OCI-LY7 (cell line): ENCODE measurements around the gene GRP.

Experiments used
- EZH2phosphoT487 ChIP-seq: fragments of 200-600 bp; sonication (generic); IDR thresholded peaks from 2 replicates; pipeline ENCODE4 v1.6.1; 2018; ENCODE audit warnings: low read depth, borderline replicate concordance, mild to moderate bottlenecking, mixed run types, antibody characterized with exemption, low read length, moderate library complexity, mixed read lengths
- TF ChIP-seq, protein P1 (sequence below): fragments of 200-600 bp; sonication (generic); conservative IDR thresholded peaks from 2 replicates; pipeline ENCODE4 v1.5.1; 2014; ENCODE audit warnings: mild to moderate bottlenecking, antibody characterized with exemption, low read length, moderate library complexity, mixed read lengths

DNA sequence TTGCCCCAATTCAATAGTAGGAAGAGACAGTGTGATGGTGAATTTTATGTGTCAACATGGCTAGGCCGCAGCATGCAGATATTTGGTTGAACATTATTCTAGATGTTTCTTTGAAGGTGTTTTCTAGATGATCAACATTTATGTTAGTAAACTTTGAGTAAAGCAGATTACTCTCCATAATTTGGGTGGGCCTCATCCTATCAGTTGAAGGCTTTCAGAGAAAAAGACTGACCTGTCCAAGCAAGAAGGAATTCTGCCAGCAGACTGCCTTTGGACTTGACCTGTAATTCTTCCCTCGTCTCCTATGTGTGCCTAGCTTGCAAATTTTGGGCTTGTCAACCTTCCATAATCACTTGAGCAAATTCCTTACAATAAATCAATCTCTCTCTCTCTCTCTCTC lies 8.3 kb upstream of the GRP start:
- TF ChIP-seq, protein P1, sequence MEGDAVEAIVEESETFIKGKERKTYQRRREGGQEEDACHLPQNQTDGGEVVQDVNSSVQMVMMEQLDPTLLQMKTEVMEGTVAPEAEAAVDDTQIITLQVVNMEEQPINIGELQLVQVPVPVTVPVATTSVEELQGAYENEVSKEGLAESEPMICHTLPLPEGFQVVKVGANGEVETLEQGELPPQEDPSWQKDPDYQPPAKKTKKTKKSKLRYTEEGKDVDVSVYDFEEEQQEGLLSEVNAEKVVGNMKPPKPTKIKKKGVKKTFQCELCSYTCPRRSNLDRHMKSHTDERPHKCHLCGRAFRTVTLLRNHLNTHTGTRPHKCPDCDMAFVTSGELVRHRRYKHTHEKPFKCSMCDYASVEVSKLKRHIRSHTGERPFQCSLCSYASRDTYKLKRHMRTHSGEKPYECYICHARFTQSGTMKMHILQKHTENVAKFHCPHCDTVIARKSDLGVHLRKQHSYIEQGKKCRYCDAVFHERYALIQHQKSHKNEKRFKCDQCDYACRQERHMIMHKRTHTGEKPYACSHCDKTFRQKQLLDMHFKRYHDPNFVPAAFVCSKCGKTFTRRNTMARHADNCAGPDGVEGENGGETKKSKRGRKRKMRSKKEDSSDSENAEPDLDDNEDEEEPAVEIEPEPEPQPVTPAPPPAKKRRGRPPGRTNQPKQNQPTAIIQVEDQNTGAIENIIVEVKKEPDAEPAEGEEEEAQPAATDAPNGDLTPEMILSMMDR, result no peak
- no peak for TF ChIP-seq EZH2phosphoT487
